Gastroesophageal sphincter (tissue), 4 donors: ENCODE data around the gene MED17. TPM values are rescaled to one million over a fixed set of nuclear protein-coding genes. Genes with fewer than 3 reads are reported as not detected.

Experiments used
- ATAC-seq: fragments of 150-250 bp; one replicate; pipeline ENCODE4 v1.9.1; 2016; ENCODE audit warnings: mild to moderate bottlenecking, moderate library complexity
- H3K27ac ChIP-seq, 4 donors: fragments of 200-600 bp; sonication (generic) in 3 of 4; 1 replicate in 3 of 4; 2 replicates in 1 of 4; pipeline ENCODE4 v1.5.1; 2016 to 2019
- H3K27me3 ChIP-seq: fragments of 200-600 bp; sonication (generic); one replicate; pipeline ENCODE4 v1.5.1; 2019
- H3K36me3 ChIP-seq, 2 donors: fragments of 200-600 bp; sonication (generic); one replicate each; pipeline ENCODE4 v1.5.1; 2019; ENCODE audit warnings: control low read depth in 1 of 2
- H3K4me1 ChIP-seq, 3 donors: fragments of 200-600 bp; sonication (generic); 1 replicate in 2 of 3; 2 replicates in 1 of 3; pipeline ENCODE4 v1.5.1; 2016 to 2019; ENCODE audit warnings: control low read depth in 2 of 3
- H3K4me3 ChIP-seq, 2 donors: fragments of 200-600 bp; sonication (generic); one replicate each; pipeline ENCODE4 v1.5.1; 2019; ENCODE audit warnings: mild to moderate bottlenecking in 1 of 2, moderate library complexity in 1 of 2
- H3K9me3 ChIP-seq, 3 donors: fragments of 200-600 bp; sonication (generic); one replicate each; pipeline ENCODE4 v1.5.1; 2017 to 2019; ENCODE audit warnings: control low read depth in 2 of 3
- CTCF ChIP-seq, 4 experiments: fragments of 200-600 bp in 2 of 4; fragments of 450-650 bp in 2 of 4; sonication (generic) in 1 of 4; IDR thresholded peaks; one replicate each; pipeline ENCODE4 v1.5.1; 2017 to 2019; ENCODE audit warnings: antibody characterized with exemption in 4 of 4, mild to moderate bottlenecking in 2 of 4, moderate library complexity in 2 of 4
- EP300 ChIP-seq: sonication (generic); formaldehyde crosslinking; IDR thresholded peaks from one replicate; pipeline ENCODE4 v1.6.1; 2017; ENCODE audit warnings: antibody characterized with exemption, mild to moderate bottlenecking
- POLR2A ChIP-seq, 2 donors: fragments of 450-650 bp; IDR thresholded peaks; one replicate each; pipeline ENCODE4 v1.6.1; 2017; ENCODE audit warnings: antibody characterized with exemption in 2 of 2, mild to moderate bottlenecking in 2 of 2, moderate library complexity in 1 of 2
- POLR2AphosphoS5 ChIP-seq: sonication (generic); formaldehyde crosslinking; IDR thresholded peaks from one replicate; pipeline ENCODE4 v1.6.1; 2017; ENCODE audit warnings: antibody characterized with exemption
- WGBS, 2 donors: methylation state at CpG; one replicate each; pipeline ENCODE4 v1.1.5; 2018; ENCODE audit warnings: low coverage in 1 of 2; 5-methylcytosine and 5-hydroxymethylcytosine counted together
- total RNA-seq, 4 donors: library from RNA; depleted of rRNA; stranded (reverse); fragments of >200 nt; gene quantifications; one replicate each; pipeline ENCODE4 v1.1.0, GENCODE V29; 2016

The MED17 gene
- total RNA-seq, 4 donors from 2014 or later = 27.1 to 29.7 (median 28.2) TPM

GRCh38 chr11:93840180-93840579 lies 56.1 kb downstream of the MED17 start:
- Histone ChIP-seq H3K9me3 (no peaks in the 10 kb centered on the region), H3K4me1 (no peaks in the 10 kb centered on the region), H3K27me3 (no peaks in the 10 kb centered on the region), H3K4me3 (no peak overlapping the region), H3K36me3 (no peaks in the 10 kb centered on the region), H3K27ac (no peak overlapping the region)
- WGBS, 2 donors = 26 to 45% methylated on average over 2 of the region's 2 CpGs
- TF ChIP-seq POLR2A (IDR thresholded peaks at IDR 0.05) = no peak
- no peak for TF ChIP-seq EP300
- TF ChIP-seq POLR2AphosphoS5 = no peak
- no peak for TF ChIP-seq CTCF (IDR thresholded peaks at IDR 0.05)
- ATAC-seq = no peak

- H3K9me3 ChIP-seq = no peaks in the 10 kb centered on the region
- 14 to 80% methylated on average over 1 of the region's 3 CpGs for WGBS, 2 donors
- ATAC-seq = no peak
- H3K27me3 ChIP-seq = no peaks in the 10 kb centered on the region
- no peak overlapping the region for H3K27ac ChIP-seq
- no peak for TF ChIP-seq POLR2A (IDR thresholded peaks at IDR 0.05)
- no peak for TF ChIP-seq POLR2AphosphoS5
- no peak for TF ChIP-seq CTCF (IDR thresholded peaks at IDR 0.05)
- TF ChIP-seq EP300 = no peak
- H3K4me3 ChIP-seq = no peak overlapping the region
- no peaks in the 10 kb centered on the region for H3K36me3 ChIP-seq
- H3K4me1 ChIP-seq = no peaks in the 10 kb centered on the region
Observed at GRCh38 chr11:93840981-93841380, 56.9 kb downstream of the MED17 start.

GRCh38 chr11:93841446-93841845 lies 57.4 kb downstream of the MED17 start:
- Histone ChIP-seq H3K27me3 (no peaks in the 10 kb centered on the region), H3K4me3 (no peak overlapping the region), H3K27ac (no peak overlapping the region), H3K4me1 (no peaks in the 10 kb centered on the region), H3K9me3 (no peaks in the 10 kb centered on the region), H3K36me3 (no peaks in the 10 kb centered on the region)
- TF ChIP-seq POLR2AphosphoS5 (no peak), POLR2A (IDR thresholded peaks at IDR 0.05) (no peak), EP300 (no peak), CTCF (IDR thresholded peaks at IDR 0.05) (no peak)
- 100% methylated on average over 2 of the region's 2 CpGs; no CpG with 5 or more reads in 1 of the 2 donors for WGBS, 2 donors
- no peak for ATAC-seq

- Histone ChIP-seq H3K27ac (no peak overlapping the region), H3K27me3 (no peaks in the 10 kb centered on the region), H3K9me3 (no peaks in the 10 kb centered on the region), H3K36me3 (no peaks in the 10 kb centered on the region), H3K4me3 (no peak overlapping the region), H3K4me1 (no peaks in the 10 kb centered on the region)
- no peak for ATAC-seq
- 81 to 96% methylated on average over 4 of the region's 4 CpGs for WGBS, 2 donors
- no peak for TF ChIP-seq POLR2AphosphoS5
- no peak for TF ChIP-seq POLR2A (IDR thresholded peaks at IDR 0.05)
- no peak for TF ChIP-seq CTCF (IDR thresholded peaks at IDR 0.05)
- TF ChIP-seq EP300 = no peak
Observed at GRCh38 chr11:93842034-93842433, 58.0 kb downstream of the MED17 start.

GRCh38 chr11:93842461-93842860 lies 58.4 kb downstream of the MED17 start:
- 36 to 48% methylated on average over 4 to 5 of the region's 6 CpGs for WGBS, 2 donors
- Histone ChIP-seq H3K27ac (no peak overlapping the region), H3K9me3 (no peaks in the 10 kb centered on the region), H3K4me1 (no peaks in the 10 kb centered on the region), H3K27me3 (no peaks in the 10 kb centered on the region), H3K36me3 (no peaks in the 10 kb centered on the region), H3K4me3 (no peak overlapping the region)
- TF ChIP-seq POLR2AphosphoS5 (no peak), CTCF (IDR thresholded peaks at IDR 0.05) (no peak), EP300 (no peak), POLR2A (IDR thresholded peaks at IDR 0.05) (no peak)
- no peak for ATAC-seq
